HEK293T (cell line): Measurements from ENCODE around the gene GREB1L.

Experiments used
- CTCF ChIA-PET: fragments of 350-600 bp; formaldehyde crosslinking; extraction: SDS; loops from one replicate; lab custom pipeline; 2021; ENCODE audit warnings: antibody characterized with exemption, inconsistent platforms; lab: Yijun Ruan, JAX
- POLR2A ChIA-PET: fragments of 350-600 bp; formaldehyde crosslinking; extraction: SDS; loops from one replicate; lab custom pipeline; 2020; ENCODE audit warnings: antibody characterized with exemption, inconsistent platforms; lab: Yijun Ruan, JAX
- DNase-seq: peaks from one replicate; pipeline ENCODE4 v3.0.0; 2012; ENCODE audit warnings: mixed read lengths; ENCODE audit errors: extremely low spot score
- ARNT ChIP-seq: fragments of 450-650 bp; IDR thresholded peaks from 2 replicates; pipeline ENCODE4 v1.6.1; 2017; ENCODE audit warnings: mild to moderate bottlenecking
- BHLHE40 ChIP-seq: fragments of 450-650 bp; IDR thresholded peaks from 2 replicates; pipeline ENCODE4 v1.6.1; 2016; ENCODE audit warnings: mild to moderate bottlenecking, moderate library complexity, borderline replicate concordance
- CTBP1 ChIP-seq: fragments of 450-650 bp; IDR thresholded peaks from 2 replicates; pipeline ENCODE4 v1.6.1; 2016; ENCODE audit warnings: borderline replicate concordance
- ELF4 ChIP-seq: fragments of 450-650 bp; IDR thresholded peaks from 2 replicates; pipeline ENCODE4 v1.6.1; 2017; ENCODE audit warnings: antibody characterized with exemption
- FOXA1 ChIP-seq: fragments of 450-650 bp; IDR thresholded peaks from 2 replicates; pipeline ENCODE4 v1.6.1; 2016; ENCODE audit warnings: mild to moderate bottlenecking
- FOXK2 ChIP-seq: fragments of 450-650 bp; IDR thresholded peaks from 2 replicates; pipeline ENCODE4 v1.6.1; 2016; ENCODE audit warnings: mild to moderate bottlenecking
- FOXM1 ChIP-seq: fragments of 450-650 bp; IDR thresholded peaks from 2 replicates; pipeline ENCODE4 v1.6.1; 2017; ENCODE audit warnings: mild to moderate bottlenecking, borderline replicate concordance
- HDGF ChIP-seq: fragments of 450-650 bp; IDR thresholded peaks from 2 replicates; pipeline ENCODE4 v1.6.1; 2017; ENCODE audit warnings: antibody characterized with exemption, borderline replicate concordance
- L3MBTL2 ChIP-seq: fragments of 450-650 bp; conservative IDR thresholded peaks from 2 replicates; pipeline ENCODE4 v1.6.1; 2016; ENCODE audit warnings: mild to moderate bottlenecking
- LEF1 ChIP-seq: fragments of 450-650 bp; IDR thresholded peaks from 2 replicates; pipeline ENCODE4 v1.6.1; 2017; ENCODE audit warnings: mild to moderate bottlenecking, borderline replicate concordance
- NFRKB ChIP-seq: fragments of 450-650 bp; IDR thresholded peaks from 2 replicates; pipeline ENCODE4 v1.6.1; 2016; ENCODE audit warnings: mild to moderate bottlenecking, moderate library complexity
- PKNOX1 ChIP-seq: fragments of 450-650 bp; IDR thresholded peaks from 2 replicates; pipeline ENCODE4 v1.6.1; 2016
- SP1 ChIP-seq: fragments of 450-650 bp; IDR thresholded peaks from 2 replicates; pipeline ENCODE4 v1.6.1; 2017
- SUZ12 ChIP-seq: fragments of 450-650 bp; IDR thresholded peaks from 2 replicates; pipeline ENCODE4 v1.6.1; 2016; ENCODE audit warnings: mild to moderate bottlenecking
- TARDBP ChIP-seq: fragments of 450-650 bp; IDR thresholded peaks from 2 replicates; pipeline ENCODE4 v1.6.1; 2016
- ZNF384 ChIP-seq: fragments of 450-650 bp; IDR thresholded peaks from 2 replicates; pipeline ENCODE4 v1.6.1; 2016

Gene GREB1L

GRCh38 chr18:21389283-21389682, 147.3 kb downstream of the GREB1L start:
- TF ChIP-seq PKNOX1 (no peak), BHLHE40 (no peak), ZNF384 (no peak), TARDBP (no peak), CTBP1 (no peak), LEF1 (no peak), ELF4 (no peak), FOXK2 (no peak), SP1 (no peak)
- POLR2A ChIA-PET = no interaction called here
- CTCF ChIA-PET = no interaction called here
- DNase-seq = no peak

- CTCF ChIA-PET = no interaction called here
- POLR2A ChIA-PET = no interaction called here
- no peak for TF ChIP-seq CTBP1
- no peak for TF ChIP-seq FOXA1
- no peak for TF ChIP-seq TARDBP
- no peak for TF ChIP-seq ELF4
- no peak for TF ChIP-seq NFRKB
- TF ChIP-seq BHLHE40 = no peak
- no peak for TF ChIP-seq ZNF384
- TF ChIP-seq FOXK2 = no peak
- TF ChIP-seq SUZ12 = no peak
- TF ChIP-seq PKNOX1 = no peak
- no peak for TF ChIP-seq SP1
- DNase-seq = no peak
Measured at GRCh38 chr18:21389903-21390302, 147.9 kb downstream of the GREB1L start.

- DNase-seq = no peak
- CTCF ChIA-PET = no interaction called here
- POLR2A ChIA-PET = no interaction called here
- TF ChIP-seq NFRKB (no peak), SUZ12 (no peak), FOXA1 (no peak), HDGF (no peak), ELF4 (no peak), CTBP1 (no peak), BHLHE40 (no peak), ARNT (no peak), LEF1 (no peak), PKNOX1 (no peak), ZNF384 (no peak)
Measured at GRCh38 chr18:21391074-21391673, 149.1 kb downstream of the GREB1L start.

DNA sequence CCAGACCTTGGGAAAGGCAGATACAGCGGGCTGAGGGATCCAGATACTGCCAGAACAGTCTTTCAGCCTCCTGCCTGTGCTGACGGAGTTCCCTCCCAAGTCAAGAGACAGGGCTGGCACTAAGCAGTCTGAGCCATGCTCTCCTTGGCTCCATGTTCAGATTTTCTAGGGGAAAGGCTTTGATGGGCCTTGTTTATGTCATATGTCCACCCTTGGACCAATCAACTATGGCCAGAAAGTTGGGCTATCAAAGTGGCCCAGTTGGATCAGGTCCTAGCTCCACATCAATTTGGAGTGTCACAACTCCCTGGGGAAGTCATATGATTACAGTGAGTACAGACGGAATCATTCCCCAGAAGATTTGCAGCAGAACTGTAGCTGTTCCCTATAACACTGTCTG, 152.0 kb downstream of the GREB1L start:
- DNase-seq = no peak
- POLR2A ChIA-PET = no interaction called here
- CTCF ChIA-PET = no interaction called here
- TF ChIP-seq ARNT (no peak), NFRKB (no peak), ELF4 (no peak), CTBP1 (no peak), ZNF384 (no peak), HDGF (no peak), SP1 (no peak), LEF1 (no peak), SUZ12 (no peak), FOXA1 (no peak), FOXK2 (no peak), L3MBTL2 (no peak), FOXM1 (no peak), PKNOX1 (no peak), BHLHE40 (no peak), TARDBP (no peak)

GRCh38 chr18:21398121-21398520, 156.1 kb downstream of the GREB1L start:
- DNase-seq = no peak
- ChIA-PET CTCF (no interaction called here), POLR2A (no interaction called here)
- TF ChIP-seq NFRKB = no peak
- no peak for TF ChIP-seq ELF4
- TF ChIP-seq ZNF384 = no peak
- TF ChIP-seq CTBP1 = no peak
- TF ChIP-seq FOXK2 = no peak
- no peak for TF ChIP-seq HDGF
- no peak for TF ChIP-seq TARDBP
- TF ChIP-seq SUZ12 = no peak
- no peak for TF ChIP-seq L3MBTL2
- TF ChIP-seq SP1 = no peak
- no peak for TF ChIP-seq PKNOX1
- no peak for TF ChIP-seq FOXA1
- no peak for TF ChIP-seq FOXM1
- no peak for TF ChIP-seq BHLHE40
- TF ChIP-seq ARNT = no peak
- TF ChIP-seq LEF1 = no peak
